COLO668 (cell line): ENCODE data around the gene OR4K1.
"Not testable (repeated sequence)": the region's sequence is repeated elsewhere in the genome, so short reads cannot be mapped to it uniquely, and the experiment has no call there.

Experiments used
- DNase-seq: peaks from one replicate; lab custom pipeline; 2025; ENCODE audit not compliant: unreplicated experiment; lab: John Stamatoyannopoulos, UW

OR4K1 gene

GRCh38 chr14:19930617-19931016 is at the start of gene OR4K1:
Gene OR4K1 (plus strand): TSS chr14:19930917. CDS start chr14:19935667, 4,750 bp downstream.
- DNase-seq: no peak

GRCh38 chr14:19895282-19895681 is 35.4 kb upstream of the OR4K1 start:
- DNase-seq: no peak

- no peak for DNase-seq
These were observed 29.7 kb upstream of the OR4K1 start for GRCh38 chr14:19900999-19901398.

- DNase-seq: no peak
These were observed 28.3 kb upstream of the OR4K1 start for GRCh38 chr14:19902409-19902808.

- DNase-seq: no peak
These were observed 24.1 kb upstream of the OR4K1 start for GRCh38 chr14:19906665-19907064.

- DNase-seq: no peak
These were observed 19.6 kb upstream of the OR4K1 start for GRCh38 chr14:19911114-19911513.

- no peak for DNase-seq
These were observed 13.5 kb upstream of the OR4K1 start for GRCh38 chr14:19917243-19917642.

- DNase-seq: no peak
These were observed 12.7 kb upstream of the OR4K1 start for GRCh38 chr14:19917955-19918518.

- no peak for DNase-seq
These were observed 12.0 kb upstream of the OR4K1 start for GRCh38 chr14:19918553-19919264.

- DNase-seq: no peak
These were observed 10.6 kb upstream of the OR4K1 start, which contains the start of gene OR4K5 for GRCh38 chr14:19920021-19920657. Gene OR4K5 (plus strand): TSS chr14:19920607. CDS start chr14:19920607, 0 bp downstream.

- no peak for DNase-seq
These were observed 11.0 kb downstream of the OR4K1 start for GRCh38 chr14:19941668-19942067.

GRCh38 chr14:19947413-19948090 is 16.8 kb downstream of the OR4K1 start:
- no peak for DNase-seq

GRCh38 chr14:19949218-19949617 is 18.5 kb downstream of the OR4K1 start:
- DNase-seq: no peak

- not testable (repeated sequence) for DNase-seq
These were observed 39.0 kb downstream of the OR4K1 start for GRCh38 chr14:19969735-19970134.

- DNase-seq: no peak
These were observed 44.1 kb downstream of the OR4K1 start for GRCh38 chr14:19974844-19975243.

GRCh38 chr14:19975291-19975690 is 44.6 kb downstream of the OR4K1 start, which contains the start of gene OR4K15:
Gene OR4K15 (plus strand): TSS chr14:19975591. CDS start chr14:19975591, 0 bp downstream.
- no peak for DNase-seq
